Lower lobe of right lung (tissue), 2 donors: ENCODE data around the gene DLGAP1. TPM values are rescaled to one million over a fixed set of nuclear protein-coding genes. Genes with fewer than 3 reads are reported as not detected.

ENCODE experiments used
- ATAC-seq, 2 donors: fragments of 200-7000 bp; cut with Tn5 transposase; one replicate each; pipeline ENCODE4 v1.9.1; 2020 to 2022; ENCODE audit warnings: mild to moderate bottlenecking in 2 of 2, moderate library complexity in 2 of 2
- DNase-seq: peaks from one replicate; pipeline ENCODE4 v3.0.0-alpha.2; 2020
- H3K27ac ChIP-seq: fragments of 200-600 bp; one replicate; pipeline ENCODE4 v1.8.0; 2022
- H3K27me3 ChIP-seq: fragments of 200-600 bp; one replicate; pipeline ENCODE4 v1.8.0; 2022; ENCODE audit warnings: low read depth
- H3K36me3 ChIP-seq: fragments of 200-600 bp; one replicate; pipeline ENCODE4 v1.8.0; 2022; ENCODE audit warnings: mild to moderate bottlenecking
- H3K4me1 ChIP-seq: fragments of 200-600 bp; one replicate; pipeline ENCODE4 v1.8.0; 2022
- H3K4me3 ChIP-seq: fragments of 200-600 bp; one replicate; pipeline ENCODE4 v1.8.0; 2022; ENCODE audit warnings: mild to moderate bottlenecking
- H3K9me3 ChIP-seq: fragments of 200-600 bp; one replicate; pipeline ENCODE4 v1.8.0; 2022
- CTCF ChIP-seq: fragments of 200-600 bp; IDR thresholded peaks from one replicate; pipeline ENCODE4 v1.8.0; 2022; ENCODE audit warnings: antibody characterized with exemption, mild to moderate bottlenecking
- intact Hi-C: fragments of 100-400 bp; cut with DNase I; formaldehyde crosslinking; loops from one replicate; pipeline ENCODE4 v1.11.0; 2022
- total RNA-seq: library from RNA; stranded (reverse); fragmentation: NEBNext Ultra II Directional; extraction: Animal tissue kit (Norgen Biotek cat#: 25700); gene quantifications from one replicate; pipeline ENCODE4 v1.2.1, GENCODE V29; 2021
- donor health status: DM: no; HTN: yes; CAD: no; lungs with severe emphysema.

The DLGAP1 gene
- total RNA-seq, 1 donor from 2014 or later = 3.8 TPM

DNA sequence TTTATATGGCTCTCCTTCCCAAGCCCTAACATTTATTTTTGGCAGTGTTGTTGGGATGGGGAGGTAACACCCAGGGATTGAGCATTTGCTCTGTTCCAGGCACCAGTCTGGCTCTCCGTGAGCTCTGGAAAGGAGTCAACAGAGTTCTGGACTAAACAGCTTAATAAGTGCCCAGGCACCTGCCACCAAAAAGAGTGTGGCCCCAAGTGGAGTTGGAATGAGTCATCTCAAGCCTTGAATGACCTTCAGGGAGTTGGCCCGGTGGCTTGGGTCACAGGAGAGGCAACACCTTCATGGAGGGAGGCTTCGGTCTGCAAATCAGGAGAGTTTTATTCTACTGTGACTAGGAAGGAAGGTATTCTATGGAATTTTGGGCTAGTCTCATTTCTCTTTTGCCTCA, 203.2 kb downstream of the DLGAP1 start:
- intact Hi-C loops = no loop called here
- H3K36me3 ChIP-seq = no peaks in the 10 kb centered on the region
- DNase-seq (no peak), ATAC-seq (no peak)
- no peak overlapping the region for H3K27ac ChIP-seq
- H3K27me3 ChIP-seq = no peaks in the 10 kb centered on the region
- no peaks in the 10 kb centered on the region for H3K4me1 ChIP-seq
- TF ChIP-seq CTCF = no peak
- H3K4me3 ChIP-seq = no peak overlapping the region
- H3K9me3 ChIP-seq = no peaks in the 10 kb centered on the region

GRCh38 chr18:4251206-4251605, 203.9 kb downstream of the DLGAP1 start:
- Histone ChIP-seq H3K4me3 (no peak overlapping the region), H3K36me3 (no peaks in the 10 kb centered on the region), H3K27ac (no peak overlapping the region), H3K27me3 (no peaks in the 10 kb centered on the region), H3K9me3 (no peaks in the 10 kb centered on the region), H3K4me1 (no peaks in the 10 kb centered on the region)
- no peak for DNase-seq
- intact Hi-C loops = no loop called here
- TF ChIP-seq CTCF = no peak
- ATAC-seq = no peak

DNA sequence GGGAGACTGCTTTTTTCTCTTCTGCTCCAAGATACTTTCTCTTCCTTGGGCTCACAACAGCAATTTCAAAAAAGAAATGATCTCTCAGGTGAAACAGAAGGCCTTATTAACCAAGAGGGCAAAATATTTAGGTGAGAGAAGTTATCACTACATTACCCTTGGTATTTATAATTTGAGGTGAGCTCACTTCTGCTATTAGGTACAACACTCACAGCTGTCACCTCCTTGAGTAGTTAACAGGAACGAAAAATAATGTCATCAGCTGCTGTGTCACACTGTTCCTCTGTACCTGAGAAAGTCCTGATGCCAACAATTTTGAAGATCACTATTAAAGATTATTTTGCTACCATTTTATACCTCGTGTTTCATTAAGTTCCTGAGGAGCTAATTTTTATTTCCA, 205.0 kb downstream of the DLGAP1 start:
- H3K9me3 ChIP-seq = no peaks in the 10 kb centered on the region
- H3K4me3 ChIP-seq = no peak overlapping the region
- H3K27me3 ChIP-seq = no peaks in the 10 kb centered on the region
- no peaks in the 10 kb centered on the region for H3K36me3 ChIP-seq
- no peak for TF ChIP-seq CTCF
- H3K4me1 ChIP-seq = no peaks in the 10 kb centered on the region
- no peak overlapping the region for H3K27ac ChIP-seq
- DNase-seq (no peak), ATAC-seq (no peak)
- intact Hi-C loops = no loop called here

GRCh38 chr18:4248686-4249085, 206.4 kb downstream of the DLGAP1 start:
- Histone ChIP-seq H3K27ac (no peak overlapping the region), H3K27me3 (no peaks in the 10 kb centered on the region), H3K4me3 (no peak overlapping the region), H3K9me3 (no peaks in the 10 kb centered on the region), H3K36me3 (no peaks in the 10 kb centered on the region), H3K4me1 (no peaks in the 10 kb centered on the region)
- DNase-seq = no peak
- no peak for ATAC-seq
- no peak for TF ChIP-seq CTCF
- intact Hi-C loops = no loop called here

- Histone ChIP-seq H3K27ac (no peak overlapping the region), H3K36me3 (no peaks in the 10 kb centered on the region), H3K4me1 (no peaks in the 10 kb centered on the region), H3K4me3 (no peak overlapping the region), H3K9me3 (no peaks in the 10 kb centered on the region), H3K27me3 (no peaks in the 10 kb centered on the region)
- TF ChIP-seq CTCF = no peak
- intact Hi-C loops = no loop called here
- no peak for DNase-seq
- ATAC-seq = no peak
Measured at GRCh38 chr18:4246374-4246773, 208.7 kb downstream of the DLGAP1 start.

DNA sequence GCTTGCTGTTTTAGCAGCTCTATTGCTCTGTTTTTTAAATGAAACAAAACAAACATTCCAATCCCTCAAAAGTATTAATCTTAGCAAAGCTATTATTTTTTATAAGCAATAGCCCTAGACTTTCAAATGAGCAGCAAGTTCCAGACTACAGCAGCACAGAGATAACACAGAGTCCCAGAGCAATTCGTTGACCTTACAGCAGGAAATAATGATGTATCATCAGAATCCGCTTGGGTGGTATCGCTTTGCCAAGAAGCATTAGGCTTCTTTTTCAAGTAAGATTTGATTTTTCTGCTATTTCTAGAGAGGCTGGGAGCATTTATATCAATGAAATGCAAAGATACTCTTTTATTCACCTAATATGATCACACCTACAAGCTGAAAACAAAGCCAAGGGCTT, 209.7 kb downstream of the DLGAP1 start:
- no peak for ATAC-seq

More for the DNA sequence above, 209.7 kb downstream of the DLGAP1 start:
- TF ChIP-seq CTCF = no peak
- no peak overlapping the region for H3K4me3 ChIP-seq
- H3K27me3 ChIP-seq = no peaks in the 10 kb centered on the region
- H3K9me3 ChIP-seq = no peaks in the 10 kb centered on the region
- intact Hi-C loops = no loop called here
- H3K36me3 ChIP-seq = no peaks in the 10 kb centered on the region
- no peaks in the 10 kb centered on the region for H3K4me1 ChIP-seq
- DNase-seq = no peak
- no peak overlapping the region for H3K27ac ChIP-seq
